PFSK-1 (cell line): Measurements from ENCODE around the gene SHH.

Source experiments
- FOXP2 ChIP-seq: optimal IDR thresholded peaks from 2 replicates; pipeline ENCODE3; 2011; ENCODE audit warnings: borderline replicate concordance, control low read depth, inconsistent platforms; ENCODE audit not compliant: insufficient read depth; ENCODE audit errors: extremely low read length, extremely low read depth
- POLR2AphosphoS5 ChIP-seq: IDR thresholded peaks from 2 replicates; pipeline ENCODE4 v1.6.1; 2012; ENCODE audit warnings: low read depth, mild to moderate bottlenecking, control low read depth, low read length, moderate library complexity
- REST ChIP-seq, 2 experiments: IDR thresholded peaks; 2 replicates each; pipeline versions ENCODE4 v1.6.1 to v1.8.0; 2011 to 2012; ENCODE audit warnings: low read depth in 2 of 2, low read length in 2 of 2, control low read depth in 1 of 2, inconsistent platforms in 1 of 2, mild to moderate bottlenecking in 1 of 2, moderate library complexity in 1 of 2; ENCODE audit not compliant: insufficient read depth in 1 of 2
- SIN3A ChIP-seq: IDR thresholded peaks from 2 replicates; pipeline ENCODE4 v1.6.1; 2012; ENCODE audit warnings: mild to moderate bottlenecking, low read length, moderate library complexity, borderline replicate concordance; ENCODE audit not compliant: insufficient read depth
- TAF1 ChIP-seq: IDR thresholded peaks from 2 replicates; pipeline ENCODE4 v1.6.1; 2012; ENCODE audit warnings: low read length, control low read depth, borderline replicate concordance; ENCODE audit not compliant: insufficient read depth

SHH gene

DNA sequence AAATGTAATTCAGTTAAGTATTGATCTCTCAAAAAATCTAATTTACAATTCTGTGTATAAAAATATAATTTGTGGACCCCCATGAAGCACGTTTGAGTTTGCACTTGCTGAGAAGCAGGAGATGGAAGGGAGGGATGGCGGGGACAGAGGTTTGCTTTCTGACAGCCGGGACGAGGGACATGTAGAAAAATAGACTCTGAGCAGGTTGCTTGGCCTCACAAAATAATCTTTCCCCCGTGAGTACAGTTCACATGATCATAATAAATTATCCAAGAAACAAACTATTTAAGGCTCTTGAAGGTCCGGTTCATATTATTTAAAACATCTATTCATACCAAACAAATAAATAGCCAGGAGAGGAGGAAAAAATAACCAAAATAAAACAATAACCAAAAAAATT is 10.0 kb downstream of the SHH start:
- TF ChIP-seq FOXP2 (no peak), REST (IDR thresholded peaks at IDR 0.05; ENCODE audit: insufficient read depth in 1 of 2, low read depth in 2 of 2, low read length in 2 of 2) (no peak)

GRCh38 chr7:155800741-155801267 is 11.5 kb downstream of the SHH start:
- TF ChIP-seq POLR2AphosphoS5 (no peak), REST (IDR thresholded peaks at IDR 0.05; ENCODE audit: insufficient read depth in 1 of 2, low read depth in 2 of 2, low read length in 2 of 2) (no peak), FOXP2 (no peak), TAF1 (no peak), SIN3A (no peak)

GRCh38 chr7:155800301-155800700 is 12.0 kb downstream of the SHH start:
- no peak for TF ChIP-seq SIN3A
- TF ChIP-seq POLR2AphosphoS5, result no peak
- TF ChIP-seq FOXP2, result no peak

- no peak for TF ChIP-seq POLR2AphosphoS5
- TF ChIP-seq REST (IDR thresholded peaks at IDR 0.05; ENCODE audit: insufficient read depth in 1 of 2, low read depth in 2 of 2, low read length in 2 of 2), result no peak
- TF ChIP-seq TAF1, result no peak
- no peak for TF ChIP-seq SIN3A
- no peak for TF ChIP-seq FOXP2
Observed at GRCh38 chr7:155799514-155799913, 12.7 kb downstream of the SHH start.

DNA sequence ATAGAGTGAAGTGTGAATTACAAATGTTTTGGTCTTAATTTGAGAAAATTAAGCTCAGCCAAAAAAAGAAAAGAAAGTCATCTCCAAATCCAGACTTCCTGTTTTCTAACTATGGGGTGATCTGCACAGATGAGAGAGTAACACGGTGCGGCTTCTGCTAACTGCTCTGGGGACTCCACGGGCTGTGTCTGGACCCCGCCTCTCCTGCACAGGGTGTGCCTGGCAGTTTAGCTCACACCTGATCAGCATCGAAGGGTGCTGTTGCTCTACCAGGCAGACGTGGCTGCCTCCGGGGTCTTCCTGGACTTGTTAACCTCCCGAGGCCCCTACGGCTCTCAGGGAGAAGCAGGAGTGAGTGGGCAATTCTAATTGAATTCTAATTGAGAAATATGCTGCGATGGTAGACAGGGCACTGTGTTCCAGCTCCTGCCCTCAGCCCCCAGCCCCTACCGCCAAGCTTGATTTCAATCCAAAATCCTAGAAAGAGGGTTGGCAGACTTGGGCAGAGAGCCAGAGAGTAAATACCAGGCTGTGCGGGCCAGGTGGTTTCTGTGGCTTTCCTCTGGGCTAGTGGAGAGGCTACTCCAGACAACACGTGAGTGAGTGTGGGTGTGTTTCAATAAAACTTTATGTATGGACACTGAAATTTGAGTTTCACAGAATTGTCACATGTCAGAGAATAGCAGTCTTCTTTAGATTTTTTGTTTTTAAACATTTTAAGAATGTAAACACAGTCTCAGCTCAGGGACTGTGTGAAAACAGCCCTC is 13.4 kb downstream of the SHH start:
- TF ChIP-seq REST (IDR thresholded peaks at IDR 0.05; ENCODE audit: insufficient read depth in 1 of 2, low read depth in 2 of 2, low read length in 2 of 2) (no peak), POLR2AphosphoS5 (no peak), TAF1 (no peak), SIN3A (no peak), FOXP2 (no peak)
